WTC11 (cell line): ENCODE data around the gene BMP7.

ENCODE experiments used
- FOXK1 ChIP-seq: sonication (generic); formaldehyde crosslinking; IDR thresholded peaks from 2 replicates; pipeline ENCODE4 v1.8.0; 2022; ENCODE audit warnings: mild to moderate bottlenecking, moderate library complexity, missing genetic modification reagents
- NR2C2 ChIP-seq: sonication (generic); formaldehyde crosslinking; IDR thresholded peaks from 2 replicates; pipeline ENCODE4 v1.8.0; 2022; ENCODE audit warnings: mild to moderate bottlenecking, missing genetic modification reagents
- NR3C1 ChIP-seq: sonication (generic); formaldehyde crosslinking; conservative IDR thresholded peaks from 2 replicates; pipeline ENCODE4 v1.8.1; 2023; ENCODE audit warnings: low read depth, mild to moderate bottlenecking, missing genetic modification reagents
- RELA ChIP-seq: sonication (generic); formaldehyde crosslinking; IDR thresholded peaks from 2 replicates; pipeline ENCODE4 v1.8.1; 2022; ENCODE audit warnings: missing genetic modification reagents, mild to moderate bottlenecking, borderline replicate concordance
- SP1 ChIP-seq: sonication (generic); formaldehyde crosslinking; conservative IDR thresholded peaks from 2 replicates; pipeline ENCODE4 v1.8.1; 2022; ENCODE audit warnings: missing genetic modification reagents
- TF ChIP-seq, protein P1 (sequence below): fragments of 200-600 bp; IDR thresholded peaks from 2 replicates; pipeline ENCODE4 v1.8.0; 2022; ENCODE audit warnings: antibody characterized with exemption

DNA sequence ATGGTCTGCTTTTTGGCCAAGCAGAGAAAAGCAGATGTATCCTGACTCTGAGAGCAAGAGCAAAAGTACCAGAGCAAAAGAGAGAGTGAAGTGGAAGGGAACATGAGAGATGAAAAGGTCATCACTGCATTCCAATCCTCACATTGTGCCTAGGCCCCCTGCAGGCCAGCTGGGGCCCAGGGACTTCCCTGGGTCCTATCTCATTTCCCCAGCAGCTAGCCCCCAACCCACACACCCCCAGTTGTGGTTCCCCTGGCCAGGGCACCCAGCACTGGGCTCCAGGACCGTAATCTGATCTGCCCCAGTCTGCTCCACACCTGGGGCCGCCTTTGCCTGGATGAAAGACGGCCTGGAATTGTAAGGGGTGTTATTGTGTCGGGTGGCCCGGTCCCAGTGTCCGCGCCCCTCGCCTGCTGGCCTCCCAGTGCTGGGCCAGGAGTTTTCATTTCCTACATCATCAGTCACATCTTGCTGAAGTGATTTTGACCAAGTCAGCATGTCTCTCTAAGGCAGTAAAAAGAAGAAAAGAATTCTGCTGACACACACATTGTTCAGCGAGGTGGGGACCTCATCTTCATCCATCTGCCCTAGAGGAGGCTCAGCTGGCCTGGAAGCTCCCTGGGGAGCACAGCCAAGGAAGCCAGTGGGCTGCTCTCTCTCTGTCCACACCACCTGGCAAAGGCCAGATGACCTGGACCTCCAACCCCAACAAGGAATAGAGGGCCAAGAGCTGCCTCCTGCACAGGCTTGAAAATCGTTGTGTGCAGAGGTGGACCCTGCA, 4.0 kb upstream of the BMP7 start:
- TF ChIP-seq, protein P1, sequence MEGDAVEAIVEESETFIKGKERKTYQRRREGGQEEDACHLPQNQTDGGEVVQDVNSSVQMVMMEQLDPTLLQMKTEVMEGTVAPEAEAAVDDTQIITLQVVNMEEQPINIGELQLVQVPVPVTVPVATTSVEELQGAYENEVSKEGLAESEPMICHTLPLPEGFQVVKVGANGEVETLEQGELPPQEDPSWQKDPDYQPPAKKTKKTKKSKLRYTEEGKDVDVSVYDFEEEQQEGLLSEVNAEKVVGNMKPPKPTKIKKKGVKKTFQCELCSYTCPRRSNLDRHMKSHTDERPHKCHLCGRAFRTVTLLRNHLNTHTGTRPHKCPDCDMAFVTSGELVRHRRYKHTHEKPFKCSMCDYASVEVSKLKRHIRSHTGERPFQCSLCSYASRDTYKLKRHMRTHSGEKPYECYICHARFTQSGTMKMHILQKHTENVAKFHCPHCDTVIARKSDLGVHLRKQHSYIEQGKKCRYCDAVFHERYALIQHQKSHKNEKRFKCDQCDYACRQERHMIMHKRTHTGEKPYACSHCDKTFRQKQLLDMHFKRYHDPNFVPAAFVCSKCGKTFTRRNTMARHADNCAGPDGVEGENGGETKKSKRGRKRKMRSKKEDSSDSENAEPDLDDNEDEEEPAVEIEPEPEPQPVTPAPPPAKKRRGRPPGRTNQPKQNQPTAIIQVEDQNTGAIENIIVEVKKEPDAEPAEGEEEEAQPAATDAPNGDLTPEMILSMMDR = no peak
- no peak for TF ChIP-seq NR2C2 (CRISPR knock-in tag)
- no peak for TF ChIP-seq FOXK1 (CRISPR knock-in tag)
- TF ChIP-seq SP1 (CRISPR knock-in tag) = no peak
- no peak for TF ChIP-seq NR3C1 (CRISPR knock-in tag)
- TF ChIP-seq RELA = no peak
